Measurements from ENCODE around the gene ACSBG1.

The ACSBG1 gene

GRCh38 chr15:78234515-78235040 is at the start of gene ACSBG1:
ACSBG1 (minus strand) TSS chr15:78234565; CDS start chr15:78234501, 64 bp downstream.
- DNase-seq, result no peak

- DNase-seq, result no peak
Observed at GRCh38 chr15:78282324-78282723, 48.0 kb upstream of the ACSBG1 start.

- DNase-seq, result no peak
Observed at GRCh38 chr15:78280319-78281072, 46.1 kb upstream of the ACSBG1 start.

- DNase-seq, result no peak
Observed at GRCh38 chr15:78276064-78276943, 41.9 kb upstream of the ACSBG1 start.

GRCh38 chr15:78274994-78275393 is 40.6 kb upstream of the ACSBG1 start:
- no peak for DNase-seq

- no peak for DNase-seq
Observed at GRCh38 chr15:78272776-78273175, 38.4 kb upstream of the ACSBG1 start.

GRCh38 chr15:78272316-78272715 is 38.0 kb upstream of the ACSBG1 start:
- DNase-seq, result no peak

GRCh38 chr15:78266806-78267205 is 32.4 kb upstream of the ACSBG1 start:
- DNase-seq, result no peak

- no peak for DNase-seq
Observed at GRCh38 chr15:78266229-78266628, 31.9 kb upstream of the ACSBG1 start.

GRCh38 chr15:78265752-78266224 is 31.4 kb upstream of the ACSBG1 start:
- no peak for DNase-seq

- no peak for DNase-seq
Observed at GRCh38 chr15:78265137-78265460, 30.7 kb upstream of the ACSBG1 start.

- no peak for DNase-seq
Observed at GRCh38 chr15:78264304-78265136, 30.2 kb upstream of the ACSBG1 start, which contains the start of gene DNAJA4. DNAJA4 (plus strand) TSS chr15:78264562; CDS start chr15:78264764, 202 bp downstream.

GRCh38 chr15:78263907-78264303 is 29.5 kb upstream of the ACSBG1 start:
- DNase-seq, result no peak

GRCh38 chr15:78263351-78263781 is 29.0 kb upstream of the ACSBG1 start:
- DNase-seq, result no peak

GRCh38 chr15:78261062-78261461 is 26.7 kb upstream of the ACSBG1 start:
- DNase-seq, result no peak

GRCh38 chr15:78260489-78260888 is 26.1 kb upstream of the ACSBG1 start:
- no peak for DNase-seq

- no peak for DNase-seq
Observed at GRCh38 chr15:78259232-78259631, 24.9 kb upstream of the ACSBG1 start.

GRCh38 chr15:78257681-78258080 is 23.3 kb upstream of the ACSBG1 start:
- no peak for DNase-seq

- DNase-seq, result no peak
Observed at GRCh38 chr15:78256044-78256437, 21.7 kb upstream of the ACSBG1 start.

- DNase-seq, result no peak
Observed at GRCh38 chr15:78255421-78256043, 21.2 kb upstream of the ACSBG1 start.

- no peak for DNase-seq
Observed at GRCh38 chr15:78251136-78251535, 16.8 kb upstream of the ACSBG1 start.

- no peak for DNase-seq
Observed at GRCh38 chr15:78249131-78249530, 14.8 kb upstream of the ACSBG1 start.
